CD14-positive monocyte (primary cell): ENCODE data around the gene NTPCR. TPM values are rescaled to one million over a fixed set of nuclear protein-coding genes. Genes with fewer than 3 reads are reported as not detected.

Experiments
- DNase-seq, 3 donors: peaks; one replicate each; pipeline ENCODE4 v3.0.0-alpha.2; 2011 to 2022
- H2AFZ ChIP-seq: 2 replicates; pipeline ENCODE4 v1.6.0; 2012; ENCODE audit warnings: mild to moderate bottlenecking, low read depth, low read length, inconsistent platforms; ENCODE audit not compliant: insufficient read depth, poor library complexity, severe bottlenecking
- H3K27ac ChIP-seq, 2 donors: 1 replicate in 1 of 2; 2 replicates in 1 of 2; pipeline ENCODE4 v1.5.1; 2012 to 2013; ENCODE audit warnings: low read length in 2 of 2, control low read depth in 1 of 2, inconsistent platforms in 1 of 2, low read depth in 1 of 2, mild to moderate bottlenecking in 1 of 2
- H3K27me3 ChIP-seq, 2 donors: one replicate each; pipeline versions ENCODE4 v1.6.0 to v1.6.1; 2011 to 2013; ENCODE audit warnings: low read length in 2 of 2; ENCODE audit not compliant: control insufficient read depth in 2 of 2, insufficient read depth in 2 of 2
- H3K36me3 ChIP-seq, 2 donors: replicated peaks in 1 of 2; 1 replicate in 1 of 2; 2 replicates in 1 of 2; pipeline versions ENCODE4 v1.5.1 to v1.6.1; 2012 to 2013; ENCODE audit warnings: low read length in 2 of 2, control low read depth in 1 of 2, inconsistent platforms in 1 of 2, mild to moderate bottlenecking in 1 of 2; ENCODE audit not compliant: insufficient read depth in 2 of 2, control insufficient read depth in 1 of 2
- H3K4me1 ChIP-seq, 2 donors: 1 replicate in 1 of 2; 2 replicates in 1 of 2; pipeline versions ENCODE4 v1.5.1 to v1.6.1; 2012 to 2013; ENCODE audit warnings: low read length in 2 of 2, control low read depth in 1 of 2, inconsistent platforms in 1 of 2, mild to moderate bottlenecking in 1 of 2, moderate library complexity in 1 of 2; ENCODE audit not compliant: insufficient read depth in 2 of 2, control insufficient read depth in 1 of 2
- H3K4me2 ChIP-seq: replicated peaks from 2 replicates; pipeline ENCODE3; 2012; ENCODE audit warnings: low read length, moderate library complexity, mild to moderate bottlenecking; ENCODE audit not compliant: poor library complexity, severe bottlenecking; ENCODE audit errors: extremely low read depth
- H3K4me3 ChIP-seq, 3 experiments: fragments of 200-600 bp in 1 of 3; sonication (generic) in 1 of 3; replicated peaks in 1 of 3; 1 replicate in 2 of 3; 2 replicates in 1 of 3; pipeline ENCODE4 v1.5.1; 2011 to 2013; ENCODE audit warnings: low read length in 3 of 3, mild to moderate bottlenecking in 3 of 3, control low read depth in 2 of 3, low read depth in 2 of 3, inconsistent platforms in 1 of 3, moderate library complexity in 1 of 3
- H3K79me2 ChIP-seq: 2 replicates; pipeline ENCODE4 v1.6.0; 2012; ENCODE audit warnings: mild to moderate bottlenecking, control low read depth, inconsistent platforms, low read length, moderate library complexity; ENCODE audit not compliant: insufficient read depth
- H3K9ac ChIP-seq: 2 replicates; pipeline ENCODE4 v1.6.0; 2017; ENCODE audit warnings: low read length, mild to moderate bottlenecking; ENCODE audit not compliant: insufficient read depth, poor library complexity, severe bottlenecking
- H3K9me3 ChIP-seq, 2 donors: replicated peaks in 1 of 2; 1 replicate in 1 of 2; 2 replicates in 1 of 2; pipeline versions ENCODE4 v1.5.1 to v1.6.1; 2012 to 2013; ENCODE audit warnings: low read length in 2 of 2, control low read depth in 1 of 2; ENCODE audit not compliant: control insufficient read depth in 1 of 2, insufficient read depth in 1 of 2
- H4K20me1 ChIP-seq: 2 replicates; pipeline ENCODE4 v1.6.0; 2012; ENCODE audit warnings: mild to moderate bottlenecking, low read length, control low read depth, moderate library complexity; ENCODE audit not compliant: insufficient read depth
- H3K27ac Mint-ChIP-seq, 7 donors: one replicate each; pipeline ENCODE4 v1.8.0; 2020; ENCODE audit warnings: mild to moderate bottlenecking in 7 of 7, mixed read lengths in 7 of 7, moderate library complexity in 6 of 7, inconsistent platforms in 2 of 7
- H3K27me3 Mint-ChIP-seq, 3 donors: one replicate each; pipeline ENCODE4 v1.8.0; 2021 to 2022; ENCODE audit warnings: low read depth in 3 of 3, mild to moderate bottlenecking in 3 of 3, mixed read lengths in 3 of 3, moderate library complexity in 3 of 3, inconsistent platforms in 1 of 3
- H3K36me3 Mint-ChIP-seq, 2 donors: one replicate each; pipeline ENCODE4 v1.8.0; 2020; ENCODE audit warnings: mixed read lengths in 2 of 2, inconsistent platforms in 1 of 2, mild to moderate bottlenecking in 1 of 2
- H3K4me1 Mint-ChIP-seq: one replicate; pipeline ENCODE4 v1.8.0; 2020; ENCODE audit warnings: mild to moderate bottlenecking, mixed read lengths
- H3K4me3 Mint-ChIP-seq, 2 donors: one replicate each; pipeline ENCODE4 v1.8.0; 2020; ENCODE audit warnings: mild to moderate bottlenecking in 2 of 2, mixed read lengths in 2 of 2, moderate library complexity in 1 of 2
- H3K9me3 Mint-ChIP-seq, 7 donors: one replicate each; pipeline ENCODE4 v1.8.0; 2020 to 2022; ENCODE audit warnings: mixed read lengths in 7 of 7, mild to moderate bottlenecking in 6 of 7, moderate library complexity in 6 of 7, inconsistent platforms in 2 of 7
- WGBS: methylation state at CpG from one replicate; pipeline ENCODE4 v1.1.5; 2013; ENCODE audit warnings: missing lambda C conversion rate; ENCODE audit not compliant: insufficient coverage; 5-methylcytosine and 5-hydroxymethylcytosine counted together
- intact Hi-C, 2 donors: fragments of 100-400 bp; cut with micrococcal nuclease; formaldehyde crosslinking; loops; one replicate each; pipeline versions ENCODE4 v1.15.0 to v1.15.1; 2023
- polyA plus RNA-seq, 3 donors: library from polyadenylated mRNA; depleted of rRNA in 1 of 3; unstranded in 2 of 3; stranded (reverse) in 1 of 3; fragments of 300-500 nt in 2 of 3; fragments of >200 nt in 1 of 3; fragmentation: Illumina TruSeq in 2 of 3; gene quantifications; 1 replicate in 2 of 3; 2 replicates in 1 of 3; pipeline ENCODE4 v1.2.3, GENCODE V29; 2012 to 2021
- TF ChIP-seq, protein P1 (sequence below): fragments of 200-600 bp; IDR thresholded peaks from one replicate; pipeline ENCODE4 v1.8.0; 2022; ENCODE audit warnings: antibody characterized with exemption, mild to moderate bottlenecking

The NTPCR gene
- polyA plus RNA-seq, 3 donors, result 8.6 to 42.0 (median 31.7) TPM

GRCh38 chr1:233022246-233022645, 71.8 kb downstream of the NTPCR start:
- H3K27ac Mint-ChIP-seq, result no peak overlapping the region
- Histone ChIP-seq H3K27me3 (no peaks in the 10 kb centered on the region), H4K20me1 (no peaks in the 10 kb centered on the region), H3K4me1 (peaks cover 8 to 9% of the 10 kb centered on the region in 2 donors), H3K36me3 (no peaks in the 10 kb centered on the region), H3K4me3 (no peak overlapping the region), H3K9ac (no peak overlapping the region), H3K4me2 (no peak overlapping the region), H2AFZ (no peak overlapping the region), H3K9me3 (no peaks in the 10 kb centered on the region), H3K27ac (no peak overlapping the region), H3K79me2 (no peaks in the 10 kb centered on the region)
- TF ChIP-seq, protein P1, sequence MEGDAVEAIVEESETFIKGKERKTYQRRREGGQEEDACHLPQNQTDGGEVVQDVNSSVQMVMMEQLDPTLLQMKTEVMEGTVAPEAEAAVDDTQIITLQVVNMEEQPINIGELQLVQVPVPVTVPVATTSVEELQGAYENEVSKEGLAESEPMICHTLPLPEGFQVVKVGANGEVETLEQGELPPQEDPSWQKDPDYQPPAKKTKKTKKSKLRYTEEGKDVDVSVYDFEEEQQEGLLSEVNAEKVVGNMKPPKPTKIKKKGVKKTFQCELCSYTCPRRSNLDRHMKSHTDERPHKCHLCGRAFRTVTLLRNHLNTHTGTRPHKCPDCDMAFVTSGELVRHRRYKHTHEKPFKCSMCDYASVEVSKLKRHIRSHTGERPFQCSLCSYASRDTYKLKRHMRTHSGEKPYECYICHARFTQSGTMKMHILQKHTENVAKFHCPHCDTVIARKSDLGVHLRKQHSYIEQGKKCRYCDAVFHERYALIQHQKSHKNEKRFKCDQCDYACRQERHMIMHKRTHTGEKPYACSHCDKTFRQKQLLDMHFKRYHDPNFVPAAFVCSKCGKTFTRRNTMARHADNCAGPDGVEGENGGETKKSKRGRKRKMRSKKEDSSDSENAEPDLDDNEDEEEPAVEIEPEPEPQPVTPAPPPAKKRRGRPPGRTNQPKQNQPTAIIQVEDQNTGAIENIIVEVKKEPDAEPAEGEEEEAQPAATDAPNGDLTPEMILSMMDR, result no peak
- H3K4me3 Mint-ChIP-seq, result no peak overlapping the region
- H3K4me1 Mint-ChIP-seq, result peaks cover 17% of the 10 kb centered on the region
- intact Hi-C loops, result no loop called here
- H3K27me3 Mint-ChIP-seq, result peaks cover 0 to 2% (median 0%) of the 10 kb centered on the region in 3 donors
- DNase-seq, result no peak
- peaks cover 5 to 8% of the 10 kb centered on the region in 2 donors for H3K36me3 Mint-ChIP-seq
- WGBS, result 96% methylated on average over 2 of the region's 2 CpGs
- H3K9me3 Mint-ChIP-seq, result no peaks in the 10 kb centered on the region

DNA sequence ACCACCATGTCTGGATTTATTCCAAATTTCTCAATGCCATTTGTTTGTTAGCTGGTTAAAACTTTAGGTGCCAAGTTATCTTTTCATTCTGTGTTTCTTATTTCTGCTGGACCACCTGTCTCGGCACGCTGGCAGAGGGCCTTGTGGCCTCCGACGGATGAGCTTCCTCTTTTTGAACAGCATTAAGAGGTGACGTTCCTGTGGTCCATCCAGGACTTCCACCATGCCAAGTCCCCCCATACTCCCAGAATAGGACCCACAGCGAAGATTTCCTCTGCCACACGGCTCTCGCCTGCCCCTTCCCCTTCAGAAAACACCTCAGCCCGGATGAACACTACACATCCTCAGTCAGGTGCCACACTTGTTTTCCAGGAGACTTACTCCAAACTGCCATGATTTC, 73.8 kb downstream of the NTPCR start:
- WGBS, result 7% methylated on average over 5 of the region's 9 CpGs
- Mint-ChIP-seq H3K27me3 (peaks cover 0 to 2% (median 0%) of the 10 kb centered on the region in 3 donors), H3K36me3 (peaks cover 3 to 6% of the 10 kb centered on the region in 2 donors), H3K27ac (no peak overlapping the region), H3K4me3 (no peak overlapping the region), H3K4me1 (peaks cover 23% of the 10 kb centered on the region), H3K9me3 (no peaks in the 10 kb centered on the region)
- TF ChIP-seq, protein P1, result no peak
- no peaks in the 10 kb centered on the region for H3K36me3 ChIP-seq
- H3K27me3 ChIP-seq, result no peaks in the 10 kb centered on the region
- H3K9ac ChIP-seq, result no peak overlapping the region
- H3K79me2 ChIP-seq, result no peaks in the 10 kb centered on the region
- no peaks in the 10 kb centered on the region for H3K9me3 ChIP-seq
- H4K20me1 ChIP-seq, result no peaks in the 10 kb centered on the region
- H3K4me3 ChIP-seq, result no peak overlapping the region
- no peak overlapping the region for H3K27ac ChIP-seq
- no peak for DNase-seq
- intact Hi-C loops, result no loop called here
- no peak overlapping the region for H2AFZ ChIP-seq
- H3K4me1 ChIP-seq, result peaks cover 8 to 9% of the 10 kb centered on the region in 2 donors
- H3K4me2 ChIP-seq, result no peak overlapping the region
